ENCODE results near the gene FERMT2. TPM values are rescaled to one million over a fixed set of nuclear protein-coding genes. Genes with fewer than 3 reads are reported as not detected.
"Not testable (repeated sequence)": the region's sequence is repeated elsewhere in the genome, so short reads cannot be mapped to it uniquely, and the experiment has no call there.

FERMT2 gene
- polyA plus RNA-seq, 2 of the 4 experiments (the other 2 are of a cell fraction): 42.9 to 102 TPM

GRCh38 chr14:52873065-52873464, 77.8 kb downstream of the FERMT2 start:
- ATAC-seq (no peak), FAIRE-seq (no peak), DNase-seq (ENCODE audit: low read depth in 1 of 2, low spot score in 1 of 2) (no peak)
- ChIA-PET POLR2A (no interaction called here), CTCF (interaction anchor here (1.1 to 1.5 kb wide), 2 partner anchors 19 to 28 kb away, joined by 3 read pairs; no protein-coding TSS in a partner anchor)
- TF ChIP-seq CHD4 (IDR thresholded peaks at IDR 0.05; ENCODE audit: borderline replicate concordance) (no peak), POLR2AphosphoS2 (conservative IDR thresholded peaks at IDR 0.05; ENCODE audit: low read length) (no peak), EHMT2 (IDR thresholded peaks at IDR 0.05; ENCODE audit: low read depth) (no peak)
- Histone ChIP-seq H3K27ac (peak overlapping the region; percentile 34 to 69; a peak in 5 of 6 replicates), H3K9me3 (no peaks in the 10 kb centered on the region), H3K4me2 (no peak overlapping the region; the same call in 2 of the 3 replicates), H3K4me3 (no peak overlapping the region), H3K4me1 (peaks cover 19% of the 10 kb centered on the region; the same call in 2 of the 3 replicates)
- WGBS (ENCODE audit: missing lambda C conversion rate): 85% methylated on average over 4 of the region's 4 CpGs

GRCh38 chr14:52871606-52872005, 79.2 kb downstream of the FERMT2 start:
- CTCF ChIA-PET: interaction anchor here (0.6 to 1.6 kb wide), 6 partner anchors 9 to 80 kb away, joined by 3 to 6 read pairs (median 3); no protein-coding TSS in a partner anchor
- H3K4me2 ChIP-seq: no peak overlapping the region

GRCh38 chr14:52868911-52869618, 81.8 kb downstream of the FERMT2 start:
- no peak for FAIRE-seq
- TF ChIP-seq USF2 (IDR thresholded peaks at IDR 0.05): no peak
- TF ChIP-seq REST (IDR thresholded peaks at IDR 0.05): no peak
- no peak for TF ChIP-seq JUN (IDR thresholded peaks at IDR 0.05)
- TF ChIP-seq CBX8 (IDR thresholded peaks at IDR 0.05): no peak
- TF ChIP-seq RFX5 (IDR thresholded peaks at IDR 0.05): no peak
- TF ChIP-seq JUNB (IDR thresholded peaks at IDR 0.05): no peak
- no peak for TF ChIP-seq NFE2L2 (conservative IDR thresholded peaks at IDR 0.05; ENCODE audit: low read length)
- TF ChIP-seq HES2 (IDR thresholded peaks at IDR 0.05): no peak
- TF ChIP-seq CHD2 (IDR thresholded peaks at IDR 0.05; ENCODE audit: low read length, partially characterized antibody): no peak
- TF ChIP-seq CBX2 (IDR thresholded peaks at IDR 0.05; ENCODE audit: borderline replicate concordance, low read depth): no peak
- no peak for TF ChIP-seq HOXB13 (CRISPR knock-in tag; IDR thresholded peaks at IDR 0.05; ENCODE audit: low read depth)
- 93% methylated on average over 9 of the region's 9 CpGs for WGBS (ENCODE audit: missing lambda C conversion rate)
- ChIA-PET POLR2A (interaction anchor here (1.2 kb wide), 1 partner anchor 9 kb away, joined by 3 read pairs; no protein-coding TSS in a partner anchor), CTCF (interaction anchor here (1.2 to 1.4 kb wide), 2 partner anchors 92 to 173 kb away, joined by 4 to 6 read pairs; partner anchors contain the start of gene ERO1A)
- H3K27ac ChIP-seq: no peak overlapping the region
- no peak overlapping the region for H3K4me2 ChIP-seq
- DNase-seq (ENCODE audit: low read depth in 1 of 2, low spot score in 1 of 2): no peak
- H3K9me3 ChIP-seq: no peaks in the 10 kb centered on the region
- H3K4me3 ChIP-seq: no peak overlapping the region
- H3K4me1 ChIP-seq: peaks cover 9% of the 10 kb centered on the region; the same call in 2 of the 3 replicates
- ATAC-seq: no peak

More at GRCh38 chr14:52871606-52872005, 79.2 kb downstream of the FERMT2 start:
- POLR2A ChIA-PET: no interaction called here
- TF ChIP-seq SREBF2 (IDR thresholded peaks at IDR 0.05): no peak
- no peak for TF ChIP-seq CBX2 (IDR thresholded peaks at IDR 0.05; ENCODE audit: borderline replicate concordance, low read depth)
- no peak for TF ChIP-seq SMC3 (IDR thresholded peaks at IDR 0.05)
- Histone ChIP-seq H3K4me1 (peaks cover 19% of the 10 kb centered on the region; the same call in 2 of the 3 replicates), H3K4me3 (no peak overlapping the region), H3K27ac (no peak overlapping the region), H3K9me3 (no peaks in the 10 kb centered on the region)
- FAIRE-seq (no peak), ATAC-seq (no peak), DNase-seq (ENCODE audit: low read depth in 1 of 2, low spot score in 1 of 2) (no peak)
- 91% methylated on average over 3 of the region's 3 CpGs for WGBS (ENCODE audit: missing lambda C conversion rate)

- ATAC-seq; POLR2A ChIA-PET; H3K4me2 ChIP-seq; H3K27ac ChIP-seq; CTCF ChIA-PET; H3K4me3 ChIP-seq; H3K4me1 ChIP-seq; H3K9me3 ChIP-seq; FAIRE-seq; DNase-seq (ENCODE audit: low read depth in 1 of 2, low spot score in 1 of 2): not testable (repeated sequence)
- 91% methylated on average over 7 of the region's 7 CpGs for WGBS (ENCODE audit: missing lambda C conversion rate)
Measured at GRCh38 chr14:52864893-52865292, 86.0 kb downstream of the FERMT2 start.
